A673 (cell line): ENCODE results near the gene SMIM31.

ENCODE experiments used
- CTCF ChIP-seq: fragments of 300-800, 200-600 bp; sonication (generic); conservative IDR thresholded peaks from 2 replicates; pipeline ENCODE4 v1.5.1; 2017; ENCODE audit warnings: low read depth, mild to moderate bottlenecking, antibody characterized with exemption, low read length, moderate library complexity, mixed read lengths
- EZH2 ChIP-seq: fragments of 200-600 bp; sonication (generic); IDR thresholded peaks from 2 replicates; pipeline ENCODE4 v1.6.1; 2017; ENCODE audit warnings: borderline replicate concordance, low read depth, mild to moderate bottlenecking, mixed read lengths, antibody characterized with exemption, low read length; ENCODE audit not compliant: poor library complexity, severe bottlenecking

GRCh38 chr4:164807611-164808010 is 53.7 kb downstream of the SMIM31 start:
- TF ChIP-seq CTCF (no peak), EZH2 (no peak)
